ENCODE results near the gene RPL38. TPM values are rescaled to one million over a fixed set of nuclear protein-coding genes. Genes with fewer than 3 reads are reported as not detected.

Gene RPL38
- polyA plus RNA-seq, 1 of the 3 experiments (the other 2 are of a cell fraction): 4,154 TPM

GRCh38 chr17:74241431-74241830 lies 38.0 kb downstream of the RPL38 start:
- Histone ChIP-seq H3K36me3 (replicated peaks in 1 of 2; ENCODE audit: control insufficient read depth in 1 of 2, insufficient read depth in 2 of 2, low read length in 1 of 2) (no peaks in the 10 kb centered on the region), H3F3A (replicated peaks; ENCODE audit: insufficient read depth) (no peaks in the 10 kb centered on the region), H3K79me2 (ENCODE audit: insufficient read depth) (no peaks in the 10 kb centered on the region), H3K27ac (ENCODE audit: low read depth in 2 of 2, low read length in 1 of 2) (no peak overlapping the region), H3K4me1 (ENCODE audit: control insufficient read depth in 1 of 2, insufficient read depth in 2 of 2, low read depth in 1 of 2, low read length in 1 of 2) (peaks cover 0 to 36% of the 10 kb centered on the region in 2 experiments; a peak in 1 of 4 replicates), H2AFZ (ENCODE audit: low read depth) (no peak overlapping the region), H3K9me2 (no peaks in the 10 kb centered on the region), H3K9ac (no peak overlapping the region), H3K4me2 (no peak overlapping the region), H4K20me1 (ENCODE audit: insufficient read depth) (no peaks in the 10 kb centered on the region), H3K4me3 (ENCODE audit: low read depth in 2 of 2, low read length in 1 of 2) (no peak overlapping the region), H3K9me3 (no peaks in the 10 kb centered on the region), H3K27me3 (ENCODE audit: insufficient read depth) (no peaks in the 10 kb centered on the region)
- 78% methylated on average over 9 of the region's 10 CpGs for WGBS (ENCODE audit: low lambda C conversion rate)
- ChIA-PET POLR2A (interaction anchor here (0.6 to 1.2 kb wide), 2 partner anchors 9 to 14 kb away, joined by 3 to 5 read pairs; no protein-coding TSS in a partner anchor), CTCF (interaction anchor here (0.8 to 1.5 kb wide), 3 partner anchors 9 to 216 kb away, joined by 3 read pairs; no protein-coding TSS in a partner anchor)
- no peak for DNase-seq
- no peak for TF ChIP-seq FOXM1 (IDR thresholded peaks at IDR 0.05; ENCODE audit: low read depth)

GRCh38 chr17:74241847-74242246 lies 38.4 kb downstream of the RPL38 start:
- Histone ChIP-seq H3K27me3 (ENCODE audit: insufficient read depth) (no peaks in the 10 kb centered on the region), H3K9ac (no peak overlapping the region), H3K4me2 (no peak overlapping the region), H3K9me3 (no peaks in the 10 kb centered on the region), H3K4me1 (ENCODE audit: control insufficient read depth in 1 of 2, insufficient read depth in 2 of 2, low read depth in 1 of 2, low read length in 1 of 2) (peaks cover 0 to 36% of the 10 kb centered on the region in 2 experiments; a peak in 1 of 4 replicates), H3K36me3 (replicated peaks in 1 of 2; ENCODE audit: control insufficient read depth in 1 of 2, insufficient read depth in 2 of 2, low read length in 1 of 2) (no peaks in the 10 kb centered on the region), H3F3A (replicated peaks; ENCODE audit: insufficient read depth) (no peaks in the 10 kb centered on the region), H3K27ac (ENCODE audit: low read depth in 2 of 2, low read length in 1 of 2) (no peak overlapping the region), H3K79me2 (ENCODE audit: insufficient read depth) (no peaks in the 10 kb centered on the region), H4K20me1 (ENCODE audit: insufficient read depth) (no peaks in the 10 kb centered on the region), H3K4me3 (ENCODE audit: low read depth in 2 of 2, low read length in 1 of 2) (no peak overlapping the region), H3K9me2 (no peaks in the 10 kb centered on the region), H2AFZ (ENCODE audit: low read depth) (no peak overlapping the region)
- ChIA-PET CTCF (interaction anchor here (0.8 to 2.1 kb wide), 4 partner anchors 8 to 215 kb away, joined by 3 to 7 read pairs (median 3); no protein-coding TSS in a partner anchor), POLR2A (interaction anchor here (0.6 to 1.2 kb wide), 3 partner anchors 9 to 34 kb away, joined by 3 to 5 read pairs (median 3); no protein-coding TSS in a partner anchor)
- no peak for DNase-seq
- TF ChIP-seq REST (IDR thresholded peaks at IDR 0.05; ENCODE audit: low read depth, low read length) (no peak), MXI1 (IDR thresholded peaks at IDR 0.05; ENCODE audit: low read depth, low read length) (no peak), TCF12 (IDR thresholded peaks at IDR 0.05) (no peak), FOSL2 (IDR thresholded peaks at IDR 0.05; ENCODE audit: borderline replicate concordance, low read depth) (no peak)
- WGBS (ENCODE audit: low lambda C conversion rate): 64% methylated on average over 2 of the region's 2 CpGs

All from SK-N-SH (cell line).